ENCODE data around the gene TRERF1. TPM values are rescaled to one million over a fixed set of nuclear protein-coding genes. Genes with fewer than 3 reads are reported as not detected.

The TRERF1 gene
- total RNA-seq, 2 donors from 2014 or later: 37.2 to 43.0 TPM

DNA sequence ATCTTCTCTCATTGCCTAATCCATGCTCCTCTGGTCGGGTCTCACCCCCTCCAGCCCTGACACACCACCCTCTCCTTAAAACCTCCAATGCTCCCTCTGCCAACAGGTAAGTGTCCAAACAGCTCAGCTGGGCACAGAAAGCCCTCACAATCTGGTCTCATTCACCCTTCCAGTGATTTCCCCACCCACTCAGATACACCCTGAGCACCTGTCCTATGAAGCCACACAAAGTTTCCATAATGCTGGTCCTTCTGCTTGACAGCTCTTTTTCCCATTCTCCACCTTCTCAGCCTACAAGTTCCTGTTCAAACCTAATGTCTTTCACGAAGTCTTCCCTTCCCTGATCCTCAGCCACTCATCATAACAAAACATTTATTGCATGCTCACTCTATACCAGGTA is 164.0 kb downstream of the TRERF1 start:
- Mint-ChIP-seq H3K36me3 (ENCODE audit: insufficient read depth in 2 of 2) (peaks cover 10 to 11% of the 10 kb centered on the region in 2 donors), H3K27ac (no peak overlapping the region), H3K4me1 (ENCODE audit: low read depth) (peaks cover 20% of the 10 kb centered on the region)

DNA sequence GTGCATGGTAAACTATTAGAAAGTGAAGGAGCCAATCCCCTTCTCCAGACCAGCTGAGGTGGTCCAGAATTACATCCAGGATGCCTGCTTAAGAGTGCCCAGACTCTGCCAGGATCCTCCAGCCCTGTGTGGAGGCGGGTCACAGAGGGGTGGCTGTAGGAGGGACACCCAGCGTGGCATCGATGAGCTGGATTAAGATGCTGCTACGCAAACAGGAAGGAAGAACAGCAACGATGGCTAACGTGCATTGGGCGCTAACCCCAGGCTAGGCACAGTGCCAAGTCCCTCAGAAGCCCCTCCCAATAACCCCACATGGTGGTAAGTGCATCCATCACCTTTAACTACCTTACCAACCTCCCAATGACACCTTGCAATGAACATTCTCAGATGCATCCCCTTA is 170.2 kb downstream of the TRERF1 start:
- Mint-ChIP-seq H3K27me3 (ENCODE audit: low read depth) (no peaks in the 10 kb centered on the region), H3K27ac (peak overlapping the region; percentile 41), H3K9me3 (peaks cover 0 to 3% of the 10 kb centered on the region in 2 donors), H3K4me1 (ENCODE audit: low read depth) (peaks cover 46% of the 10 kb centered on the region), H3K4me3 (peak overlapping the region; percentile 21 to 71), H3K36me3 (ENCODE audit: insufficient read depth in 2 of 2) (peaks cover 1 to 10% of the 10 kb centered on the region in 2 donors)
- peak; percentile 40 to 62 for ATAC-seq (replicated peaks in 1 of 2)
- peak; percentile 35 to 62 for DNase-seq

More for the DNA sequence above, 164.0 kb downstream of the TRERF1 start:
- Mint-ChIP-seq H3K4me3 (no peak overlapping the region), H3K27me3 (ENCODE audit: low read depth) (no peaks in the 10 kb centered on the region), H3K9me3 (peaks cover 0 to 3% of the 10 kb centered on the region in 2 donors)
- DNase-seq: no peak
- ATAC-seq (replicated peaks in 1 of 2): no peak

DNA sequence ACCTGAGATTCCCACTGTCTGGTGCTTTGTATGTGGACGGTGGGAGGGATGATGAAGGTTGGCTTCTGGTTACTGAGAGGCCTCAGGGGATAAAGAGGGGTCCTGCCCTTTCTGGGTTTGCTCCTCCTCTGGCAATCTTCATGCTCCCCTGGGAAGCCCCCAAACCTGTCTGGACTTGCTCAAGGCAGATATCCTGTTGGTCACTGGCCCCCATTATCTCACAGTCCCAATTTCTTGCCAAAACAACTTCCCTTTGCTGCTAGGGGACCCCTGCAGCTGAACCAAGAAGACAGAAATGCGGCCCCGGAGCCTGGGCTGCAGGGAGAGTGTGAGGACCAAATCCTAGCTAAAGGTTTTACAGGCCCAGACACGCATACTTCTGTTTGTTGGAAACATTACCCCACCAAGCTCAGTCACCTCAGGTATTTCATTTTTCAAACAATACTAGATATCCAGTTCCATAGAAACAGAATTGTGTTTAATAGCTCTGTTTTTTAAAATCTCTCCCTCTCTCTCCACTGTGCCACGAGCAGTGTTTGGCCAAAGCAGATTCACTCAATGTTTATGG is 170.7 kb downstream of the TRERF1 start:
- Mint-ChIP-seq H3K27ac (peak overlapping the region; percentile 41), H3K4me1 (ENCODE audit: low read depth) (peaks cover 46% of the 10 kb centered on the region), H3K27me3 (ENCODE audit: low read depth) (no peaks in the 10 kb centered on the region), H3K9me3 (peaks cover 0 to 3% of the 10 kb centered on the region in 2 donors), H3K4me3 (peak overlapping the region; percentile 21 to 71), H3K36me3 (ENCODE audit: insufficient read depth in 2 of 2) (peaks cover 1 to 10% of the 10 kb centered on the region in 2 donors)
- DNase-seq (no peak), ATAC-seq (replicated peaks in 1 of 2) (no peak)

DNA sequence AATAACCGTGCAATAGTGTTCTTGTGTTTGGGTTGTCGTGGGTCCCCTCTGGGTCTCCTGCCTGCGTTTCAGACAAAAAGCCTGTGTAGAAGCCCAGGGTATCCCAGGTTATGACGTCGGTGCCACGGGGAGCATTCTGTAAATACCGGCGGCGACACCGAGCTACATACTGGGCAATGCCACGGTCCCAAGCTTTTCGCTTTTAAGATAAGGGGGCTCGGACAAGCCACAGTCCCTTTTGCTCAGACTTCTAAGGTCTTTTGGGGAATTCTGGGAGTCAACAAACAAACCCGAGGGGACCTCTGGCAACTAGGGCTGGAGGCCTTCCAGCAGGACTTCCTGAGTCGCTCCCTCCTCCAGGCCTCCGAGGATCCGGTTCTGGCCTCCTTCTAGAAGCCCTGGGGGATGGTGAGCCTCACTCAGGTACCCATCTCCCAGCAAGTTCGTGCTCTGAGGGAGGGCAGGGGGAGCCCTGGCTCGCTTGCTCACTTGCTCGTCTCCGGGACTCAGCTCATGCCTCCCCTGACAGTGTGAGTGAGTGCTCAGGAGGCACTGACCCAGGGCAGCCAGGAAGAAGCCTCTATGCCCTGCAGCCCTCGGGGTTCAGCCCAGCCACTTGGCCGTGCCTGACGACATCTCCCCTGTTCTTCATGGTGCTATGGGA is 171.6 kb downstream of the TRERF1 start:
- Mint-ChIP-seq H3K27me3 (ENCODE audit: low read depth) (no peaks in the 10 kb centered on the region), H3K9me3 (peaks cover 0 to 3% of the 10 kb centered on the region in 2 donors), H3K36me3 (ENCODE audit: insufficient read depth in 2 of 2) (peaks cover 1 to 10% of the 10 kb centered on the region in 2 donors), H3K4me1 (ENCODE audit: low read depth) (peaks cover 46% of the 10 kb centered on the region), H3K27ac (peak overlapping the region; percentile 54), H3K4me3 (peak overlapping the region; percentile 13 to 50)
- ATAC-seq (replicated peaks in 1 of 2) (no peak), DNase-seq (no peak)

DNA sequence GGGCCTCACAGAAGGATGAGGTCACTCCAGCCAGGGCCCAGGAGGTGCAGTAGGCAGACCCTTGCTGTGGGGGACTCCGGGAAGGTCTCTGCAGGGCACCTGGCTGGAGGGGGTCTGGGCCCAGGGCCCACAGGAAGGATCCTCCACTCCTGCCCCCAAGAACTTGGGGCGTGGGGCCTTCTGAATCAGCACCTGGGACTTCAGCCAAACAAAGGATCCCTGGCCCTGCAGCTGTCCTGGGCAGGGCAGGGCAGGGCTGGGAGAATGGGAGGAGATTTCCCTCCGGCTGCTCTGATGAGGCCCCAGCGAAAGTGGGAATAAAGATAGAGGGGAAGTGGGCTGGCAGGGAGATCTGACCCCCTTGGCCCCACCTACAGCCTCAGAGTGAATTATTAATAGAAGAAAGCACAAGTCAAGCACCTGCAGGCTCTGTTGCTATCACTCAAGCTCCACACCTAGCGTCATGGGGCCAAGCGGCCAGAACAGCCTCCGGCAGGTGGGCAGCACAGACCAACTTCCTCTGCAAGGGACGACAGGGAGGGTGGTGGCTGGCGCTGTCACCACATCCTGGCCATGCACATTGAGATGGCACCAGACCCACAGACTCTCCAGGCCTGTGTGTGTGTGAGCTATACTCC is 172.5 kb downstream of the TRERF1 start:
- Mint-ChIP-seq H3K36me3 (ENCODE audit: insufficient read depth in 2 of 2) (peaks cover 2 to 5% of the 10 kb centered on the region in 2 donors), H3K27me3 (ENCODE audit: low read depth) (no peaks in the 10 kb centered on the region), H3K27ac (peak overlapping the region; percentile 54), H3K4me3 (peak overlapping the region; percentile 13 to 50), H3K4me1 (ENCODE audit: low read depth) (peaks cover 46% of the 10 kb centered on the region), H3K9me3 (peaks cover 0 to 3% of the 10 kb centered on the region in 2 donors)
- DNase-seq (peak; percentile 51 to 57), ATAC-seq (replicated peaks in 1 of 2) (peak; percentile 64 to 71)

DNA sequence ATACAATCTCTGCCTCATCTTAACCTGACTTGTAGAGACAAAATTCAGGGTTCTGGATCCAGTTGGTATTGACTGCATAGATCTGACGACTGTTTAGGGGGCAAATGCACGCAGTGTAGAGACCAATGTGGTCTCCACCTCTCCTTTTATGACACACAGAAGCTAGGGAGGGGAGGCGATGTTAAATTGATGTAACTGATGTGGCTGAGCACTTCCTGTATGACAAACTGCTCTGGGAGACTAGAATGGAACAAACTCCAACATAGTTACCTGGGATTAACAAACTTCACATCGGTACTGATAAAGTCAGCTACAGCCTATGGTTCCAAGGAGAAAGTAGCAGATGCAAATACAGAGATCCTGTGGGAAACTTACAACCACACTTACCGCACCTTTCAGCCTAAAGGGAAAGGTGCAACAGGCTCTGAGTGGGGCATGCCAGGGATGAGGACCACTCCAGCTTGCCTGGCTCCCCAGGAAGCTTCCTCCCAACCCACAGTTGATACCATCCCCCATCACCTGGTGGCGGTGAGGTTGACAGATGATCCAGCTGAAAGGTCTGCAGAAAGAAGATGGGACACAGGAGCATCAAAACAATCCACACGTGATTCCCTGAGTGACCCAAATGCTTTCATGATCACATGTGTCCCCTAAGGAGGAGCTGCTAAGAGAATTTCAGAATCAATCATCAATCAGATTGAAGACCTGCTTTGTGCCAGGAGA is 173.4 kb downstream of the TRERF1 start:
- peak overlapping the region; percentile 13 to 50 for H3K4me3 Mint-ChIP-seq
- H3K27me3 Mint-ChIP-seq (ENCODE audit: low read depth): no peaks in the 10 kb centered on the region
- DNase-seq (peak; percentile 27 to 41), ATAC-seq (replicated peaks in 1 of 2) (peak; percentile 78 to 88)
- peaks cover 0 to 3% of the 10 kb centered on the region in 2 donors for H3K9me3 Mint-ChIP-seq
- peaks cover 2 to 4% of the 10 kb centered on the region in 2 donors for H3K36me3 Mint-ChIP-seq (ENCODE audit: insufficient read depth in 2 of 2)
- H3K4me1 Mint-ChIP-seq (ENCODE audit: low read depth): peaks cover 46% of the 10 kb centered on the region
- H3K27ac Mint-ChIP-seq: peak overlapping the region; percentile 62

DNA sequence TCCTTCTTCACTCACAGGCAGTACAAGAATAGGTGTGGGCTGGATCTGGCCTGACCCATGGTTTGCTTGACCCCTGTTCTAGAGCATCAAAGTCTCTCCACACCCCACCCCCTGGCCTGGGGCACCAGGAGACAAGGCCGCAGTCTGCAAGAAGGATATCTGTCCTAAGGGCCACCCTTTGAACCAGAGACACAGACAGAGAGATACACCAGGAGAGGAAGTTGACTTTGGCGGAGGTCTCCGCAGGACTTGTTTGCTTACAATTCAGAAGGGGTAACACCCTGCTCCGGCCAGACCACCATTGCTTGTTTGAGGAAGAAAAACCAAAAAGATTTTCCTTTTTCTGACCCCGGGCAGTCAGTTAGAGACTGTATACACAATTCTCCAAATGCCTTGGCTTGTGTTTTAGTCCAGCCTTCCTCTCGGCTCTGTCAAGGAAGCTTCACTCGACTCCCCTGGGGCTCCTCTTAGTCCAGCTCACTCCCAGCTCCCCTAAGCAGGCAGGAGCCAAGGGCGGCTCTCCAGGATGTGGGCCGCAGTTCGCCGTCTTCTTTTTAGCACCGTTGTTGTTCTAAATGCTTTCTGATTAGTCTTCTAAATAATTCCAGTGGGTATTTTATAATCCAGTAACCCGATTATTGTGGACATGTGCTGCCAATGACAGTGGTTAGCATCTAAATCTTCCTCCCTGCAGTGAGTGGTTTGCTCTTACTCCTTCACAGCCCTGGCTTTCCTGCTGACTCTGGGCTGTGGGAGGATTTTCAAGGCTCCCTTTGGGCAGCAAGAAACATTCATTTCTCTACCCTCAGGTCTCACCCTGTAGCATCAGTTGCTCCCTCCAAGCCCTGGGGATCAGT is 175.5 kb downstream of the TRERF1 start:
- H3K27ac Mint-ChIP-seq: peak overlapping the region; percentile 69
- ATAC-seq (replicated peaks in 1 of 2) (no peak), DNase-seq (no peak)
- H3K27me3 Mint-ChIP-seq (ENCODE audit: low read depth): no peaks in the 10 kb centered on the region
- no peak overlapping the region for H3K4me3 Mint-ChIP-seq
- no peaks in the 10 kb centered on the region for H3K9me3 Mint-ChIP-seq
- H3K4me1 Mint-ChIP-seq (ENCODE audit: low read depth): peaks cover 34% of the 10 kb centered on the region
- H3K36me3 Mint-ChIP-seq (ENCODE audit: insufficient read depth in 2 of 2): peaks cover 1 to 4% of the 10 kb centered on the region in 2 donors

DNA sequence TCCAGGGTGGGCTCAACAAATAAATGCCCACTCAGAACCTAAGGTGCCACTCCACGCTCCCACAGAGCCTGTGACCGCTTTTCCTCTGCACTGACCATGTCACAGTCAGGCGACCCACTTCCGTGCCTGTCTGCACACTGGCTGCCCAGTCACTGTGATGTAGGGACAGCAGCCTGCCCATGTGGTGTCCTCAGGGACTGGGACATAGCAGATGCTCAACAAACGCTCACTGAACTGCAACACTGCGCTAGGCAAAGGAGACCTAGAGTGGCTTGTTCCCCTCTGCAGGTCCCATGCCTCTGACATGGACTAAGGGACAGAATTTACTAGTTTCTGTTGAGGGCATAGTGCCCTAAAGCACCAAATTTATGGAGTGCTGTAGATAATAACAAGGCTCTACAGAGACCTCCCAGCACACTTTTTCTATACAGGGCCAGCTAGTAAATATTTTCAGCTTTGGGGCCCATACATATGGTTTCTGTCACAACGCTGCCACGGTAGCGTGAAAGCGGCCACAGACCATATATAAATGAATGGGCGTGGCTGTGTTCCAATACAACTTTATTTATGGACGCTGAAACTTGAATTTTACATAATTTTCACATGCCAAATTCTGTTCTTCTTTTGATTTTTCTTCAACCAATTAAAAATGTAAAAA is 176.2 kb downstream of the TRERF1 start:
- Mint-ChIP-seq H3K27ac (peak overlapping the region; percentile 69), H3K36me3 (ENCODE audit: insufficient read depth in 2 of 2) (peaks cover 1 to 4% of the 10 kb centered on the region in 2 donors), H3K9me3 (no peaks in the 10 kb centered on the region), H3K27me3 (ENCODE audit: low read depth) (no peaks in the 10 kb centered on the region), H3K4me3 (no peak overlapping the region), H3K4me1 (ENCODE audit: low read depth) (peaks cover 28% of the 10 kb centered on the region)
- DNase-seq (no peak), ATAC-seq (replicated peaks in 1 of 2) (no peak)

DNA sequence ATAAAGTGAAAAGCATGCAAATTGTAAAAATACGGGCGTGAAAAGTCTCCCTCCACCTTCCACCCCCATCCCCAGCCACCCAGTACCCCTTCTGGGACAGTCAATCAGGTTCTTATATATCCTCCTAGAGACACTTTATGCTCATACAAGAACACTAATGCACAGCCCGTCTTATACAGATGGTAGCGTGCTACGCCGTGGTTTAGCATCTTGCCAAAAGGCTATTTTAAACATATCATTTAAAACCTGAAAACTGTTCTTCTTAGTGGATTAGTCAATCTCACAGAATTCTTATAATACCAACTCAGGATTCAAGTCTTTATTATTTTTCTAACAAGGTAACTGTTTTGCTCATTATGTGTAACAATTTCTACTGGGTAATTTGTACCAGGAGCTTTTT is 176.8 kb downstream of the TRERF1 start:
- Mint-ChIP-seq H3K27ac (no peak overlapping the region), H3K36me3 (ENCODE audit: insufficient read depth in 2 of 2) (peaks cover 3 to 4% of the 10 kb centered on the region in 2 donors)

DNA sequence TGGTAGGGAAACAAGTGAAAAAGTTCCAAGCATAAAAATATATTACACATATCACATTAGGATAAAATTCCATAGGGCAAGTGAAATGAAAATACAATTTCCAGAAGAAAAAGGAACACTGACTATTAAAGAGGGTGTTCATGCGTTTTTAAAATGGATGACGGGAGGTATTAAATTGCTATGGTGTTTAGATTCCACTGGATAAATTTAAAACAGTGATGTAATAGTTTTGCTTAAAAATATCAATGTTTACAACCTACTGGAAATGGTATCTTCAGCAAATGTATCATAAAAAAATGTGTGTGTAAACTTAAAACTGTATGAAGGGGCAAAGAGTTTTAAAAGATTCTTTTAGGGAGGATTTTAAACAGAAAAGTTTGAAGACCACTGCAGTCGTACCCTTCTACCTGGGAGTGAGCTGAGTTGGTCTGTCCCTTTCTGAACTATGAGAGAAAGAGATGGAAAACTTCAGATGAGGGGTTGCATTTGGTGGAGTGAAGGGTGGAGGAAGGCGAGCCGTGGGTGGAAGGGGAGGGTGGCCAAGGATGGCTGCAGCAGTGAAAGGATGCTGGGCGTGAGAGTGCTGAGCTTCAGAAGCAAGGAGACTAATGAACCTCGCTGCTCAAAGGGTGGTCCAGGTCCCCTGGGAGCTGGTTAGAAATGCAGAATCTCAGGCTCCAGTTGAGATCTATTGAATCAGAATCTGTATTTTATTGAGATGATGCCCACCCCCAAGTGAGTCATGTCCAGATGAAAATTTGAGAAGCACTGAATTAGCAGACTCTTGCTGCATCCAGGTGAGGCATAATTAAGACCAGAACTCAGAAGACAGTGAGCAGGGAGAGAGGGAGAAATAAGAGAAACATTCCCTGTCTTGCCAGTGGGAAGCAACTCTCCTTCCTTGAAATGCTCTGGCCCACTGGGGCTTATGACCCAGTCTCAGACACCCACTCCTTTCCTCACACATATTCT is 179.6 kb downstream of the TRERF1 start:
- DNase-seq (no peak), ATAC-seq (replicated peaks in 1 of 2) (no peak)
- H3K27ac Mint-ChIP-seq: peak overlapping the region; percentile 80
- no peak overlapping the region for H3K4me3 Mint-ChIP-seq
- peaks cover 7% of the 10 kb centered on the region for H3K4me1 Mint-ChIP-seq (ENCODE audit: low read depth)
- H3K36me3 Mint-ChIP-seq (ENCODE audit: insufficient read depth in 2 of 2): peaks cover 5 to 7% of the 10 kb centered on the region in 2 donors
- H3K27me3 Mint-ChIP-seq (ENCODE audit: low read depth): no peaks in the 10 kb centered on the region
- H3K9me3 Mint-ChIP-seq: no peaks in the 10 kb centered on the region

More for the DNA sequence above, 176.8 kb downstream of the TRERF1 start:
- no peak for DNase-seq
- no peak overlapping the region for H3K4me3 Mint-ChIP-seq
- ATAC-seq (replicated peaks in 1 of 2): no peak
- peaks cover 22% of the 10 kb centered on the region for H3K4me1 Mint-ChIP-seq (ENCODE audit: low read depth)
- no peaks in the 10 kb centered on the region for H3K9me3 Mint-ChIP-seq
- no peaks in the 10 kb centered on the region for H3K27me3 Mint-ChIP-seq (ENCODE audit: low read depth)

DNA sequence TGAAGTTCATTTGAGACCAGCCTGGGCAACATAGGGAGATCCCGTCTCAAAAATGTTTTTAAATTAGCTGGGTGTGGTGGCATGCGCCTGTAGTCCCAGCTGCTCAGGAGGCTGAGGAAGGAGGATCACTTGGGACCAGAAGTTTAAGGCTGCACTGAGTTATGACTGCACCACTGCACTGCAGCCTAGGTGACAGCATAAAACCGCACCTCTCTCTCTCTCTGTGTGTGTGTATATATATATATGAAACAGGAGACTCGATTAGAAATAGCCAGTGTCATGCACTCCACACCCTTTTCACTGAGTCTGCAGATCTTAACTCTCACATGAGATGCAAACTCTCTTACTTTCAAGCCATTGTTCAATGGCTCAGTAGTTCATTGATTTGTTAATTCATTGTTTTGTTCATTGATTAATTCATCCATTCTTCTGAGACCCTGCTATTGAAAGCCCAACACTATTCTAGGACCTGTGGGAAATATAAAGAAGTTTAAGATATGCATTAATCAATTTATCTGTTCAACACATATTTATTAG is 181.7 kb downstream of the TRERF1 start:
- peak in 1 of 2 donors; percentile 21 for ATAC-seq (replicated peaks in 1 of 2)
- Mint-ChIP-seq H3K9me3 (no peaks in the 10 kb centered on the region), H3K4me3 (no peak overlapping the region), H3K36me3 (ENCODE audit: insufficient read depth in 2 of 2) (peaks cover 5 to 7% of the 10 kb centered on the region in 2 donors), H3K27me3 (ENCODE audit: low read depth) (no peaks in the 10 kb centered on the region), H3K4me1 (ENCODE audit: low read depth) (peaks cover 7% of the 10 kb centered on the region), H3K27ac (no peak overlapping the region)
- no peak for DNase-seq

Data from activated T-cell treated with anti-CD3 and anti-CD28 coated beads, Interleukin-2, amount 50 U/mL, for 72 hours (primary cell).